Smooth muscle cell (in vitro differentiated cells): ENCODE data around the gene SNTN. TPM values are rescaled to one million over a fixed set of nuclear protein-coding genes. Genes with fewer than 3 reads are reported as not detected.

Source experiments
- DNase-seq: peaks from one replicate; lab custom pipeline; 2025; ENCODE audit not compliant: unreplicated experiment; lab: John Stamatoyannopoulos, UW
- H2AFZ ChIP-seq: fragments of 200-600 bp; sonication (generic); 2 replicates; pipeline ENCODE4 v1.6.0; 2016; ENCODE audit warnings: antibody characterized with exemption, low read depth, mild to moderate bottlenecking
- H3F3A ChIP-seq: fragments of 200-600 bp; sonication (generic); 2 replicates; pipeline ENCODE4 v1.6.0; 2017; ENCODE audit warnings: antibody characterized with exemption, low read depth
- H3K27ac ChIP-seq: fragments of 200-600 bp; sonication (generic); 2 replicates; pipeline ENCODE4 v1.5.1; 2016; ENCODE audit warnings: low read depth, mild to moderate bottlenecking
- H3K27me3 ChIP-seq: fragments of 200-600 bp; sonication (generic); 2 replicates; pipeline ENCODE4 v1.6.1; 2016; ENCODE audit warnings: low read depth, mild to moderate bottlenecking
- H3K36me3 ChIP-seq: fragments of 200-600 bp; sonication (generic); 2 replicates; pipeline ENCODE4 v1.5.1; 2016; ENCODE audit warnings: low read depth
- H3K4me1 ChIP-seq: fragments of 200-600 bp; sonication (generic); 2 replicates; pipeline ENCODE4 v1.5.1; 2016; ENCODE audit warnings: low read depth
- H3K4me2 ChIP-seq: fragments of 200-600 bp; sonication (generic); 2 replicates; pipeline ENCODE4 v1.6.0; 2016; ENCODE audit warnings: mild to moderate bottlenecking
- H3K4me3 ChIP-seq: fragments of 200-600 bp; sonication (generic); 2 replicates; pipeline ENCODE4 v1.5.1; 2016; ENCODE audit warnings: mild to moderate bottlenecking
- H3K79me2 ChIP-seq: fragments of 200-600 bp; sonication (generic); 2 replicates; pipeline ENCODE4 v1.6.0; 2016; ENCODE audit warnings: low read depth, mild to moderate bottlenecking
- H3K9ac ChIP-seq: fragments of 200-600 bp; sonication (generic); 2 replicates; pipeline ENCODE4 v1.6.0; 2016; ENCODE audit warnings: low read depth
- H3K9me3 ChIP-seq: fragments of 200-600 bp; sonication (generic); replicated peaks from 2 replicates; pipeline ENCODE4 v1.5.1; 2016; ENCODE audit warnings: low read depth
- H4K20me1 ChIP-seq: fragments of 200-600 bp; sonication (generic); 2 replicates; pipeline ENCODE4 v1.6.0; 2016; ENCODE audit warnings: low read depth
- WGBS: methylation state at CpG from one replicate; pipeline ENCODE4 v1.1.7; 2016; ENCODE audit warnings: low lambda C conversion rate; 5-methylcytosine and 5-hydroxymethylcytosine counted together
- polyA plus RNA-seq: library from polyadenylated mRNA; unstranded; fragments of >200 nt; fragmentation: Nextera tagmentation; extraction: Ambion mirVana; gene quantifications from 2 replicates; pipeline ENCODE4 v1.2.1, GENCODE V29; 2016
- total RNA-seq: library from RNA; depleted of rRNA; stranded (reverse); fragments of >200 nt; gene quantifications from 2 replicates; pipeline ENCODE4 v1.2.3, GENCODE V29; 2014
- TF ChIP-seq, protein P1 (sequence below): fragments of 200-600 bp; sonication (generic); IDR thresholded peaks from 2 replicates; pipeline ENCODE4 v1.5.1; 2017; ENCODE audit warnings: borderline replicate concordance, mild to moderate bottlenecking, antibody characterized with exemption; ENCODE audit not compliant: insufficient read depth, poor library complexity, severe bottlenecking

SNTN gene
- total and polyA plus RNA-seq, 2 experiments from 2014 or later = not detected

DNA sequence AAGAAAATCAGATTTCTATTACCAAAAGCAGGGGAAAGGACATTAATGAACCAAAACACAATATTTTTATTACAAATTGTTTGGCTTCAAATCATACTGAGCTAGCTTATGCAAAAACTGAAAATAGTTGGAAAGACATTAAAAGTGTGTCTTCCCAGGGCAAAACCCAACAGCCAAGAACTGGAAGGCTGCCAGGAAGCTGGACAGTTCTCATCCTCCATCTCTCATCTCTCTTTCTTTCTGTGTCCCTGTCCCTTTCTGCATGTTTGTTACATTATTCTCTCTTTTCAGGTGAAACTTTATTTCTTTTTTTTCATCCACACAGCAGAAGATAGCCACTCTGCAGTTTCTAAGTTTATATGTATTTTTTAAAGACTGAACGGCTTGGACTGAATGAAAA is 41.1 kb upstream of the SNTN start:
- 97% methylated on average over 1 of the region's 1 CpG for WGBS

DNA sequence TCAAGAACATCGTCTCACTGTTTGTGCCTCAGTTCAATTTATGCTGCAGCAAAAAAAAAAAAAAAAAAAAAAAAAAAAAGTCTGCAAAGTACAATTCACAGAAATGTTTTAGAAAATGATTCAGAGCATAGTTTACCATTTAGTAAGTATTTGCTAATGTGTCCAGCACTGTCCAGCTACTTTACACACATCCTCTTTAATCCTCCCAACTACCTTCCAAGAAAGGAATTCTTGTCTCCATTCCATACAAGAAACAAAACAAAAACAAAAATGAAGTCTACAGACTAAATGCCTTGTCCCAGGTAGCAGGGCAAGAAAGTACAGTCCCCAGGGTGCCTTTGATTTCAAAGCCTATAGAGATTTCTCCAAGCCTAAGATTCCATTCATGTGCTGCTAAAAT is 38.9 kb upstream of the SNTN start:
- Histone ChIP-seq H3K36me3 (no peaks in the 10 kb centered on the region), H3K4me1 (peaks cover 10% of the 10 kb centered on the region), H3K27ac (no peak overlapping the region), H3K9me3 (no peaks in the 10 kb centered on the region), H3K27me3 (no peaks in the 10 kb centered on the region), H3K79me2 (no peaks in the 10 kb centered on the region), H4K20me1 (no peaks in the 10 kb centered on the region), H2AFZ (no peak overlapping the region), H3K9ac (no peak overlapping the region), H3F3A (no peaks in the 10 kb centered on the region), H3K4me2 (no peak overlapping the region), H3K4me3 (no peak overlapping the region)
- TF ChIP-seq, protein P1, sequence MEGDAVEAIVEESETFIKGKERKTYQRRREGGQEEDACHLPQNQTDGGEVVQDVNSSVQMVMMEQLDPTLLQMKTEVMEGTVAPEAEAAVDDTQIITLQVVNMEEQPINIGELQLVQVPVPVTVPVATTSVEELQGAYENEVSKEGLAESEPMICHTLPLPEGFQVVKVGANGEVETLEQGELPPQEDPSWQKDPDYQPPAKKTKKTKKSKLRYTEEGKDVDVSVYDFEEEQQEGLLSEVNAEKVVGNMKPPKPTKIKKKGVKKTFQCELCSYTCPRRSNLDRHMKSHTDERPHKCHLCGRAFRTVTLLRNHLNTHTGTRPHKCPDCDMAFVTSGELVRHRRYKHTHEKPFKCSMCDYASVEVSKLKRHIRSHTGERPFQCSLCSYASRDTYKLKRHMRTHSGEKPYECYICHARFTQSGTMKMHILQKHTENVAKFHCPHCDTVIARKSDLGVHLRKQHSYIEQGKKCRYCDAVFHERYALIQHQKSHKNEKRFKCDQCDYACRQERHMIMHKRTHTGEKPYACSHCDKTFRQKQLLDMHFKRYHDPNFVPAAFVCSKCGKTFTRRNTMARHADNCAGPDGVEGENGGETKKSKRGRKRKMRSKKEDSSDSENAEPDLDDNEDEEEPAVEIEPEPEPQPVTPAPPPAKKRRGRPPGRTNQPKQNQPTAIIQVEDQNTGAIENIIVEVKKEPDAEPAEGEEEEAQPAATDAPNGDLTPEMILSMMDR = no peak
- 41% methylated on average over 1 of the region's 1 CpG for WGBS
- no peak for DNase-seq

More for the DNA sequence above, 41.1 kb upstream of the SNTN start:
- Histone ChIP-seq H3K79me2 (no peaks in the 10 kb centered on the region), H4K20me1 (no peaks in the 10 kb centered on the region), H3K9me3 (no peaks in the 10 kb centered on the region), H3K27me3 (no peaks in the 10 kb centered on the region), H2AFZ (no peak overlapping the region), H3K4me1 (peaks cover under 1% of the 10 kb centered on the region), H3K4me3 (no peak overlapping the region), H3K9ac (no peak overlapping the region), H3F3A (no peaks in the 10 kb centered on the region), H3K4me2 (no peak overlapping the region), H3K36me3 (no peaks in the 10 kb centered on the region), H3K27ac (no peak overlapping the region)
- DNase-seq = no peak
- TF ChIP-seq, protein P1 = no peak

GRCh38 chr3:63617391-63617790 is 35.1 kb upstream of the SNTN start:
- Histone ChIP-seq H3K27ac (no peak overlapping the region), H3K79me2 (no peaks in the 10 kb centered on the region), H4K20me1 (no peaks in the 10 kb centered on the region), H3K4me1 (peaks cover 10% of the 10 kb centered on the region), H3F3A (no peaks in the 10 kb centered on the region), H3K27me3 (peaks cover 2% of the 10 kb centered on the region), H3K4me3 (no peak overlapping the region), H3K9me3 (no peaks in the 10 kb centered on the region), H3K36me3 (no peaks in the 10 kb centered on the region), H3K9ac (no peak overlapping the region), H2AFZ (no peak overlapping the region), H3K4me2 (no peak overlapping the region)
- TF ChIP-seq, protein P1 = no peak
- WGBS = 42% methylated on average over 4 of the region's 4 CpGs
- DNase-seq = no peak

- H3K4me1 ChIP-seq = peaks cover 22% of the 10 kb centered on the region
- H3K4me2 ChIP-seq = no peak overlapping the region
- no peak overlapping the region for H3K27ac ChIP-seq
- no peak overlapping the region for H2AFZ ChIP-seq
- H3F3A ChIP-seq = no peaks in the 10 kb centered on the region
- no peak overlapping the region for H3K9ac ChIP-seq
- no peaks in the 10 kb centered on the region for H3K79me2 ChIP-seq
- no peaks in the 10 kb centered on the region for H3K9me3 ChIP-seq
- no peaks in the 10 kb centered on the region for H3K36me3 ChIP-seq
- no peak overlapping the region for H3K4me3 ChIP-seq
- no peaks in the 10 kb centered on the region for H4K20me1 ChIP-seq
- DNase-seq = no peak
- TF ChIP-seq, protein P1 = no peak
- 64% methylated on average over 8 of the region's 8 CpGs for WGBS
- H3K27me3 ChIP-seq = peaks cover 12% of the 10 kb centered on the region
Measured at GRCh38 chr3:63624941-63625560, 27.4 kb upstream of the SNTN start.
